ENCODE data around the gene NFYA. TPM values are rescaled to one million over a fixed set of nuclear protein-coding genes. Genes with fewer than 3 reads are reported as not detected.
"Not testable (repeated sequence)": the region's sequence is repeated elsewhere in the genome, so short reads cannot be mapped to it uniquely, and the experiment has no call there.

The NFYA gene
- total RNA-seq, 1 donor from 2014 or later: 27.8 TPM

DNA sequence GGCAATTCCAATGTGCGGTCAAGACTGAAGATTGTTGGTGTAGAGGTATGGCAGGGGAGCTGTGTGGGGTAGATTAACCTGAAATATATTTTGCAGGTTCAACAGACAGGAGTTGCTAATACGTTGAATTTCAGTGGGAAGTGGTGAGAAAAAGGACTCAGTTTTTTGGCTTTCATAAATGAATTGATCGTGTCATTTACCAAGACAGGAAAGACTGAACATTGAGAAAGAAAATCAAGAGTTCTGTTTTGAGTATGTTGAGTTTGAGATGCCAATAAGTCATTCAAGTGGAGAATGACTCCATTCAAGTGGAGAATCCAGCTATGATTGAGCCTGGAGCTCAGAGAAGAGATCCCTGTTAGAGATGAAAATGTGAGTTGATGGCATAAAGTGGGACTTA is 31.1 kb downstream of the NFYA start:
- FAIRE-seq: no peak
- H3K36me3 ChIP-seq (ENCODE audit: insufficient read depth, low read length): peaks cover 5% of the 10 kb centered on the region
- no peak overlapping the region for H3K27ac ChIP-seq (ENCODE audit: low read depth, low read length)
- TF ChIP-seq, protein P1, sequence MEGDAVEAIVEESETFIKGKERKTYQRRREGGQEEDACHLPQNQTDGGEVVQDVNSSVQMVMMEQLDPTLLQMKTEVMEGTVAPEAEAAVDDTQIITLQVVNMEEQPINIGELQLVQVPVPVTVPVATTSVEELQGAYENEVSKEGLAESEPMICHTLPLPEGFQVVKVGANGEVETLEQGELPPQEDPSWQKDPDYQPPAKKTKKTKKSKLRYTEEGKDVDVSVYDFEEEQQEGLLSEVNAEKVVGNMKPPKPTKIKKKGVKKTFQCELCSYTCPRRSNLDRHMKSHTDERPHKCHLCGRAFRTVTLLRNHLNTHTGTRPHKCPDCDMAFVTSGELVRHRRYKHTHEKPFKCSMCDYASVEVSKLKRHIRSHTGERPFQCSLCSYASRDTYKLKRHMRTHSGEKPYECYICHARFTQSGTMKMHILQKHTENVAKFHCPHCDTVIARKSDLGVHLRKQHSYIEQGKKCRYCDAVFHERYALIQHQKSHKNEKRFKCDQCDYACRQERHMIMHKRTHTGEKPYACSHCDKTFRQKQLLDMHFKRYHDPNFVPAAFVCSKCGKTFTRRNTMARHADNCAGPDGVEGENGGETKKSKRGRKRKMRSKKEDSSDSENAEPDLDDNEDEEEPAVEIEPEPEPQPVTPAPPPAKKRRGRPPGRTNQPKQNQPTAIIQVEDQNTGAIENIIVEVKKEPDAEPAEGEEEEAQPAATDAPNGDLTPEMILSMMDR (IDR thresholded peaks at IDR 0.05; ENCODE audit: insufficient read depth, low read depth, low read length): no peak
- TF ChIP-seq EZH2 (IDR thresholded peaks at IDR 0.05; ENCODE audit: insufficient read depth, low read length): no peak
- Mint-ChIP-seq H3K4me3 (ENCODE audit: unreplicated experiment) (no peak overlapping the region), H3K36me3 (ENCODE audit: low read depth, unreplicated experiment) (peaks cover 12% of the 10 kb centered on the region), H3K27ac (ENCODE audit: unreplicated experiment) (no peak overlapping the region), H3K9me3 (ENCODE audit: unreplicated experiment) (no peaks in the 10 kb centered on the region), H3K4me1 (ENCODE audit: low read depth, unreplicated experiment) (peaks cover under 1% of the 10 kb centered on the region), H3K27me3 (ENCODE audit: low read depth, unreplicated experiment) (no peaks in the 10 kb centered on the region)
- H3K4me1 ChIP-seq (ENCODE audit: insufficient read depth, low read length): no peaks in the 10 kb centered on the region
- no peaks in the 10 kb centered on the region for H3K27me3 ChIP-seq (ENCODE audit: insufficient read depth, low read length)
- H3K9me3 ChIP-seq (ENCODE audit: insufficient read depth, low read depth, low read length): no peaks in the 10 kb centered on the region
- no peak overlapping the region for H3K4me2 ChIP-seq (ENCODE audit: low read length)
- no peak overlapping the region for H3K9ac ChIP-seq (ENCODE audit: low read length)
- H3K4me3 ChIP-seq (ENCODE audit: insufficient read depth, low read depth, low read length): no peak overlapping the region
- peaks cover 2% of the 10 kb centered on the region for H3K79me2 ChIP-seq (ENCODE audit: insufficient read depth, low read length)
- peaks cover 7% of the 10 kb centered on the region for H4K20me1 ChIP-seq (ENCODE audit: insufficient read depth, low read length)
- no peak overlapping the region for H2AFZ ChIP-seq (ENCODE audit: low read depth, low read length)
- DNase-seq (ENCODE audit: low read depth): no peak

DNA sequence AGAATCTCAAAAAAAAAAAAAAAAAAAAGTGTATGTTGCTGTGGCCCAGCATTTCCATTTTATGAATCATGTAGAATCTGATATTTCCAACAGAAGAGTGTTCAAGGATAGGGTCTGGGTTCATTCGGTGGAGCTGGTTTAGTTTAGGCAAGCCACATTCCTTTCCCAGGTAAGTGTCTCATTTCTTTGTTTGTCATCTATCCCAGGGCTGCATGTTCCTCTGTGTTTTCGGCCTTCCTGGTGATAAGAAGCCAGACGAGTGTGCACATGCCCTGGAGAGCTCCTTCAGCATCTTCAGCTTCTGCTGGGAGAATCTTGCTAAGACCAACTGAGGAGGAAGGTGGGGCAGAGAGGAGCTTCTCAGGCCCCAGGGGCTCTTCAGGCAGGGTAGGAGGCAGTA is 38.2 kb downstream of the NFYA start:
- H3K4me2 ChIP-seq (ENCODE audit: low read length): no peak overlapping the region
- Mint-ChIP-seq H3K9me3 (ENCODE audit: unreplicated experiment) (no peaks in the 10 kb centered on the region), H3K4me3 (ENCODE audit: unreplicated experiment) (no peak overlapping the region), H3K27me3 (ENCODE audit: low read depth, unreplicated experiment) (peaks cover 2% of the 10 kb centered on the region), H3K4me1 (ENCODE audit: low read depth, unreplicated experiment) (no peaks in the 10 kb centered on the region), H3K36me3 (ENCODE audit: low read depth, unreplicated experiment) (peaks cover 2% of the 10 kb centered on the region), H3K27ac (ENCODE audit: unreplicated experiment) (no peak overlapping the region)
- H3K36me3 ChIP-seq (ENCODE audit: insufficient read depth, low read length): no peaks in the 10 kb centered on the region
- TF ChIP-seq EZH2 (IDR thresholded peaks at IDR 0.05; ENCODE audit: insufficient read depth, low read length): no peak
- TF ChIP-seq, protein P1 (IDR thresholded peaks at IDR 0.05; ENCODE audit: insufficient read depth, low read depth, low read length): no peak
- H3K4me3 ChIP-seq (ENCODE audit: insufficient read depth, low read depth, low read length): no peak overlapping the region
- H4K20me1 ChIP-seq (ENCODE audit: insufficient read depth, low read length): no peaks in the 10 kb centered on the region
- H3K9me3 ChIP-seq (ENCODE audit: insufficient read depth, low read depth, low read length): no peaks in the 10 kb centered on the region
- H3K79me2 ChIP-seq (ENCODE audit: insufficient read depth, low read length): no peaks in the 10 kb centered on the region
- no peak for FAIRE-seq
- H3K9ac ChIP-seq (ENCODE audit: low read length): no peak overlapping the region
- no peaks in the 10 kb centered on the region for H3K27me3 ChIP-seq (ENCODE audit: insufficient read depth, low read length)
- no peak for DNase-seq (ENCODE audit: low read depth)
- no peak overlapping the region for H3K27ac ChIP-seq (ENCODE audit: low read depth, low read length)
- H3K4me1 ChIP-seq (ENCODE audit: insufficient read depth, low read length): no peaks in the 10 kb centered on the region
- H2AFZ ChIP-seq (ENCODE audit: low read depth, low read length): no peak overlapping the region

DNA sequence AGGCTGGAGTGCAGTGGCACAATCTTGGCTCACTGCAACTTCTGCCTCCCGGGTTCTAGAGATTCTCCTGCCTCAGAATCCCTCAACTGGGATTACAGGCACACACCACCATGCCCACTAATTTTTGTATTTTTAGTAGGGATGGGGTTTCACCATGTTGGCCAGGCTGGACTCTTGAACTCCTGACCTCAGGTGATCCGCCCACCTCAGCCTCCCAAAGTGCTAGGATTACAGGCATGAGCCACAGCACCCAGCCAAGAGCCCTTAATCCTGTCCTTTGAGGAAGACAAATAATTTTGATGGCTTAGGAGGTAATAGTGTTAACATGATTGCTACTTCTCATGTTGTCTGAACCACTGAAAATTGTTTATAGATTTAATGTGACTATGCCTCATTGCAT is 42.3 kb downstream of the NFYA start:
- not testable (repeated sequence) for H2AFZ ChIP-seq (ENCODE audit: low read depth, low read length); H3K9me3 ChIP-seq (ENCODE audit: insufficient read depth, low read depth, low read length); DNase-seq (ENCODE audit: low read depth); H3K4me1 ChIP-seq (ENCODE audit: insufficient read depth, low read length); H3K9ac ChIP-seq (ENCODE audit: low read length); H3K27ac Mint-ChIP-seq (ENCODE audit: unreplicated experiment); H4K20me1 ChIP-seq (ENCODE audit: insufficient read depth, low read length); H3K4me3 Mint-ChIP-seq (ENCODE audit: unreplicated experiment); H3K36me3 ChIP-seq (ENCODE audit: insufficient read depth, low read length); H3K4me1 Mint-ChIP-seq (ENCODE audit: low read depth, unreplicated experiment); H3K27me3 ChIP-seq (ENCODE audit: insufficient read depth, low read length); H3K79me2 ChIP-seq (ENCODE audit: insufficient read depth, low read length); H3K4me3 ChIP-seq (ENCODE audit: insufficient read depth, low read depth, low read length); H3K27ac ChIP-seq (ENCODE audit: low read depth, low read length); H3K9me3 Mint-ChIP-seq (ENCODE audit: unreplicated experiment); FAIRE-seq; H3K27me3 Mint-ChIP-seq (ENCODE audit: low read depth, unreplicated experiment); H3K36me3 Mint-ChIP-seq (ENCODE audit: low read depth, unreplicated experiment); H3K4me2 ChIP-seq (ENCODE audit: low read length)

Measured in astrocyte (in vitro differentiated cells and primary cell).